A549 (cell line): ENCODE data around the gene TMPRSS11B. TPM values are rescaled to one million over a fixed set of nuclear protein-coding genes. Genes with fewer than 3 reads are reported as not detected.

ENCODE experiments used
- ATAC-seq, 2 experiments: fragments of 200-7000 bp in 1 of 2; fragments of >200 bp in 1 of 2; cut with Nextera tagmentation in 1 of 2; cut with Tn5 transposase in 1 of 2; 3 replicates each; pipeline versions ENCODE4 v1.8.0 to v1.9.1; 2018 to 2020; ENCODE audit warnings: mild to moderate bottlenecking in 1 of 2, moderate library complexity in 1 of 2
- CTCF ChIA-PET: fragments of 300-600 bp; sonication (Branson Sonifier 250); formaldehyde crosslinking; extraction: SDS; loops from one replicate; lab custom pipeline; 2021; ENCODE audit warnings: antibody characterized with exemption, inconsistent platforms; lab: Yijun Ruan, JAX
- POLR2A ChIA-PET: fragments of 350-600 bp; formaldehyde crosslinking; extraction: SDS; loops from one replicate; lab custom pipeline; 2021; ENCODE audit warnings: antibody characterized with exemption, inconsistent platforms; lab: Yijun Ruan, JAX
- DNase-seq, 2 experiments: peaks; one replicate each; pipeline versions ENCODE4 v3.0.0 to v3.0.0-alpha.2; 2011 to 2016; ENCODE audit warnings: low read depth in 1 of 2, low spot score in 1 of 2
- FAIRE-seq: peaks from 2 replicates; lab custom pipeline; 2011; peaks lifted over from hg19 to GRCh38; lab: Jason Lieb, UNC
- H3K27ac ChIP-seq, 2 experiments: fragments of >200 bp; sonication (Bioruptor Twin); formaldehyde crosslinking; 3 replicates each; pipeline ENCODE4 v1.5.1; 2016 to 2017
- H3K4me1 ChIP-seq: fragments of >200 bp; sonication (Bioruptor Twin); formaldehyde crosslinking; 3 replicates; pipeline ENCODE4 v1.6.1; 2016
- H3K4me2 ChIP-seq: fragments of >200 bp; sonication (Bioruptor Twin); formaldehyde crosslinking; 3 replicates; pipeline ENCODE4 v1.6.1; 2016
- H3K4me3 ChIP-seq: fragments of >200 bp; sonication (Bioruptor Twin); formaldehyde crosslinking; 3 replicates; pipeline ENCODE4 v1.5.1; 2016
- H3K9me3 ChIP-seq: fragments of >200 bp; sonication (Bioruptor Twin); formaldehyde crosslinking; 3 replicates; pipeline ENCODE4 v1.6.1; 2016
- BHLHE40 ChIP-seq: IDR thresholded peaks from 2 replicates; pipeline ENCODE4 v1.6.1; 2012; ENCODE audit warnings: low read depth, low read length, inconsistent platforms
- CHD4 ChIP-seq: fragments of 200-600 bp; sonication (generic); IDR thresholded peaks from 2 replicates; pipeline ENCODE4 v1.6.1; 2016; ENCODE audit warnings: antibody characterized with exemption, mild to moderate bottlenecking, borderline replicate concordance
- FOSL2 ChIP-seq, 2 experiments: fragments of 450-650 bp in 1 of 2; fragments of >200 bp in 1 of 2; sonication (Bioruptor Twin) in 1 of 2; formaldehyde crosslinking; IDR thresholded peaks; 2 replicates each; pipeline versions ENCODE4 v1.5.0 to v1.6.1; 2016 to 2020; ENCODE audit warnings: mild to moderate bottlenecking in 1 of 2, moderate library complexity in 1 of 2
- GATA3 ChIP-seq: IDR thresholded peaks from 2 replicates; pipeline ENCODE4 v1.6.1; 2012; ENCODE audit warnings: borderline replicate concordance
- HOXA7 ChIP-seq: fragments of 250-450 bp; sonication (Bioruptor Pico); IDR thresholded peaks from 2 replicates; pipeline ENCODE4 v1.5.0; 2020; ENCODE audit warnings: mild to moderate bottlenecking, moderate library complexity
- HOXB5 ChIP-seq: fragments of 250-450 bp; sonication (Bioruptor Pico); IDR thresholded peaks from 2 replicates; pipeline ENCODE4 v1.5.0; 2020; ENCODE audit warnings: mild to moderate bottlenecking, moderate library complexity
- JUNB ChIP-seq: fragments of >200 bp; sonication (Bioruptor Twin); formaldehyde crosslinking; IDR thresholded peaks from 2 replicates; pipeline ENCODE4 v1.6.1; 2016
- MAFK ChIP-seq: fragments of 450-650 bp; IDR thresholded peaks from 2 replicates; pipeline ENCODE4 v1.6.1; 2014; ENCODE audit not compliant: partially characterized antibody
- NFE2L2 ChIP-seq: fragments of 150-350 bp; conservative IDR thresholded peaks from 2 replicates; pipeline ENCODE4 v1.6.1; 2014; ENCODE audit warnings: low read length
- NPAS2 ChIP-seq: fragments of 250-450 bp; sonication (Bioruptor Pico); IDR thresholded peaks from 2 replicates; pipeline ENCODE4 v1.8.0; 2022; ENCODE audit warnings: mild to moderate bottlenecking, moderate library complexity, borderline replicate concordance
- POLR2AphosphoS2 ChIP-seq: conservative IDR thresholded peaks from 2 replicates; pipeline ENCODE4 v1.6.1; 2012; ENCODE audit warnings: low read length, improper control_type of control experiment, inconsistent platforms
- RAD21 ChIP-seq, 2 experiments: fragments of >200 bp in 1 of 2; sonication (Bioruptor Twin) in 1 of 2; formaldehyde crosslinking in 1 of 2; IDR thresholded peaks in 1 of 2; conservative IDR thresholded peaks in 1 of 2; 2 replicates in 1 of 2; 3 replicates in 1 of 2; pipeline ENCODE4 v1.6.1; 2012 to 2018; ENCODE audit warnings: inconsistent platforms in 1 of 2
- RCOR1 ChIP-seq: fragments of 150-350 bp; IDR thresholded peaks from 2 replicates; pipeline ENCODE4 v1.6.1; 2014; ENCODE audit warnings: antibody characterized with exemption, low read length, low read depth
- REST ChIP-seq: fragments of 200-600 bp; sonication (generic); IDR thresholded peaks from 2 replicates; pipeline ENCODE4 v1.6.1; 2016; ENCODE audit warnings: antibody characterized with exemption, mild to moderate bottlenecking, moderate library complexity
- ZSCAN20 ChIP-seq: fragments of 250-450 bp; sonication (Bioruptor Pico); IDR thresholded peaks from 2 replicates; pipeline ENCODE4 v1.8.0; 2022; ENCODE audit warnings: mild to moderate bottlenecking, moderate library complexity
- WGBS: methylation state at CpG from one replicate; pipeline ENCODE4 v1.1.6; 2017; ENCODE audit errors: missing lambda C conversion rate; 5-methylcytosine and 5-hydroxymethylcytosine counted together
- polyA plus RNA-seq, 4 experiments: library from polyadenylated mRNA; depleted of rRNA in 3 of 4; stranded (reverse); fragments of >200 nt; fragmentation: RNase III in 1 of 4; extraction: RNeasy Plus Mini Kit Qiagen cat#74134 plus additional on column Dnase treatment in 1 of 4; gene quantifications; 2 replicates in 3 of 4; 3 replicates in 1 of 4; pipeline ENCODE4 v1.2.3, GENCODE V29; 2011 to 2017
- TF ChIP-seq, protein P1 (sequence below): fragments of 150-350 bp; IDR thresholded peaks from 2 replicates; pipeline ENCODE4 v1.6.1; 2014; ENCODE audit warnings: low read depth, mild to moderate bottlenecking, low read length
- TF ChIP-seq, protein P2 (sequence below): fragments of 250-450 bp; sonication (Bioruptor Pico); IDR thresholded peaks from 2 replicates; pipeline ENCODE4 v1.5.0; 2020; ENCODE audit warnings: low read depth, mild to moderate bottlenecking, moderate library complexity

Gene TMPRSS11B
- polyA plus RNA-seq, 2 of the 4 experiments (the other 2 are of a cell fraction), result not detected

DNA sequence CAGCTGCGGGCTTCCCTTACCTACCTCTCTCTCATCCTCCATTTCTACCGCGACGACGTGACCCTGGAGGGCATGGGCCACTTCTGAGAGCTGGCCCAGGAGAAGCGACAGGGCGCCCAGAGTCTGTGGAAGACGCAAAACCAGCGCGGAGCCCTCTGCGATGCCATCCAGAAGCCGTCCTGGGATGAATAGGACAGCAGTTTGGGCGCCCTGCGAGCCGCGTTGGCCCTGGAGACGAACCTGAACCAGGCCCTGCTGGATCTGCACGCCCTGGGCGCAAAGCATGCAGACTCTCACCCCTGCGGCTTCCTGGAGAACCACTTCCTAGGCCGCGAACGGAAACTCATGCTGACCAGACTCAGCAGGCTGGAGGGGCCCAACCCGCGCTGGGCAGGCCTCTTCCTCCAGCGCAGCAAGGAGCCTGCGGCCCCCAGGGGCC is 63.1 kb downstream of the TMPRSS11B start:
- Histone ChIP-seq H3K4me3 (no peak overlapping the region), H3K4me1 (peaks cover 12% of the 10 kb centered on the region; the same call in 1 of the 3 replicates), H3K9me3 (no peaks in the 10 kb centered on the region), H3K27ac (no peak overlapping the region), H3K4me2 (no peak overlapping the region)
- ChIA-PET CTCF (no interaction called here), POLR2A (no interaction called here)
- WGBS, result 92% methylated on average over 16 of the region's 27 CpGs
- no peak for TF ChIP-seq NFE2L2
- TF ChIP-seq REST, result no peak
- no peak for FAIRE-seq
- no peak for DNase-seq
- ATAC-seq, result no peak

DNA sequence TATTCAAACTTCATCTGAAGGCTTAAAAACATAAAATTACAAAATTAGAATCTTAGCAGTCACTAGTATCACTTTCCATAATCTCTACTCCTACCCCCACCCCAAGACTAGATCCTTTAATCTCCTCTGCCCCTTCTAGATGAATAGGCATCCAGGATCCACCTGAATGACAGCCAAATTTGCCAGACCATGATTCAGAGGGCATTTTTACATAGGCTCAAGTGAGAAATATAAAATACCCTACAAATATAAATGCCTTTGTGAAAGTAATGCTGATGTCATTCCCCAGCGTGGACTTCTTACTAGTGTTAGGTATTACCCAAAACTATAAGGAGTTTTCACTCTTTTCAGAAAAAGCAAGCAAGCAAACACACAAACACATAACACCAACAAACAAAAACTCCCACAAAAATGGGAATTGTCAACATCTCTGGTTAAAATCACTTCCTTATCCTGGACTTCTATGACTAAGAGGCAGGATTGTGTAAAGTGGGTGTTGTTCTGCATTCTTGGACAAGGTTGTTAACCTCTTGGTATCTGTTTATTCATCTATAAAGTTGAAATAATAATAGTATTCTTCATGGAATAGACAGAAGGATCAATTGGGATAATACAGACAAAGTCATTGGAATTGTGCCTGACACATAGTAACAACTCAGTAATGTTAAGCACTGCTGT is 64.5 kb downstream of the TMPRSS11B start:
- ATAC-seq (no peak), DNase-seq (peak; percentile 6 to 52), FAIRE-seq (no peak)
- TF ChIP-seq FOSL2 (IDR thresholded peaks at IDR 0.05), result no peak
- peak; percentile 28; the same call in 1 of the 2 replicates for TF ChIP-seq FOSL2 (CRISPR knock-in tag; IDR thresholded peaks at IDR 0.05)
- TF ChIP-seq ZSCAN20 (CRISPR knock-in tag), result no peak
- Histone ChIP-seq H3K4me2 (peak overlapping the region; percentile 60), H3K4me1 (peaks cover 12% of the 10 kb centered on the region; the same call in 2 of the 3 replicates), H3K9me3 (no peaks in the 10 kb centered on the region), H3K27ac (no peak overlapping the region), H3K4me3 (no peak overlapping the region)
- ChIA-PET POLR2A (no interaction called here), CTCF (no interaction called here)
- WGBS, result 15% methylated on average over 1 of the region's 1 CpG

GRCh38 chr4:68176904-68177303 is 68.6 kb downstream of the TMPRSS11B start:
- FAIRE-seq (no peak), ATAC-seq (no peak; a peak in 1 of 6 replicates), DNase-seq (no peak)
- H3K4me3 ChIP-seq, result no peak overlapping the region
- peak overlapping the region; percentile 26; the same call in 1 of the 3 replicates for H3K4me2 ChIP-seq
- H3K27ac ChIP-seq, result no peak overlapping the region
- H3K4me1 ChIP-seq, result peaks cover 12% of the 10 kb centered on the region; the same call in 2 of the 3 replicates
- ChIA-PET CTCF (interaction anchor here (1.2 to 1.8 kb wide), 2 partner anchors 8 to 188 kb away, joined by 3 to 5 read pairs; no protein-coding TSS in a partner anchor), POLR2A (no interaction called here)
- 15% methylated on average over 2 of the region's 2 CpGs for WGBS
- H3K9me3 ChIP-seq, result no peaks in the 10 kb centered on the region
- no peak for TF ChIP-seq POLR2AphosphoS2
- TF ChIP-seq GATA3, result no peak
- TF ChIP-seq NPAS2 (CRISPR knock-in tag), result no peak
- no peak for TF ChIP-seq CHD4
- TF ChIP-seq MAFK, result no peak
- no peak for TF ChIP-seq HOXB5 (CRISPR knock-in tag)
- TF ChIP-seq REST, result no peak
- TF ChIP-seq, protein P1, sequence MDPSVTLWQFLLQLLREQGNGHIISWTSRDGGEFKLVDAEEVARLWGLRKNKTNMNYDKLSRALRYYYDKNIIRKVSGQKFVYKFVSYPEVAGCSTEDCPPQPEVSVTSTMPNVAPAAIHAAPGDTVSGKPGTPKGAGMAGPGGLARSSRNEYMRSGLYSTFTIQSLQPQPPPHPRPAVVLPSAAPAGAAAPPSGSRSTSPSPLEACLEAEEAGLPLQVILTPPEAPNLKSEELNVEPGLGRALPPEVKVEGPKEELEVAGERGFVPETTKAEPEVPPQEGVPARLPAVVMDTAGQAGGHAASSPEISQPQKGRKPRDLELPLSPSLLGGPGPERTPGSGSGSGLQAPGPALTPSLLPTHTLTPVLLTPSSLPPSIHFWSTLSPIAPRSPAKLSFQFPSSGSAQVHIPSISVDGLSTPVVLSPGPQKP, result no peak
- no peak for TF ChIP-seq JUNB
- TF ChIP-seq HOXA7 (CRISPR knock-in tag), result no peak
- no peak for TF ChIP-seq RCOR1
- no peak for TF ChIP-seq RAD21 (conservative IDR thresholded peaks at IDR 0.05 in 1 of 2, IDR thresholded peaks at IDR 0.05 in 1 of 2)
- no peak for TF ChIP-seq ZSCAN20 (CRISPR knock-in tag)
- TF ChIP-seq, protein P2, sequence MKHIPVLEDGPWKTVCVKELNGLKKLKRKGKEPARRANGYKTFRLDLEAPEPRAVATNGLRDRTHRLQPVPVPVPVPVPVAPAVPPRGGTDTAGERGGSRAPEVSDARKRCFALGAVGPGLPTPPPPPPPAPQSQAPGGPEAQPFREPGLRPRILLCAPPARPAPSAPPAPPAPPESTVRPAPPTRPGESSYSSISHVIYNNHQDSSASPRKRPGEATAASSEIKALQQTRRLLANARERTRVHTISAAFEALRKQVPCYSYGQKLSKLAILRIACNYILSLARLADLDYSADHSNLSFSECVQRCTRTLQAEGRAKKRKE, result no peak
- TF ChIP-seq BHLHE40, result no peak
